Ovary (tissue), 9 donors: ENCODE measurements around the gene PSMB3. TPM values are rescaled to one million over a fixed set of nuclear protein-coding genes. Genes with fewer than 3 reads are reported as not detected.

Experiments
- DNase-seq, 5 donors: peaks; one replicate each; pipeline ENCODE4 v3.0.0-alpha.2; 2019 to 2020
- H3K27ac ChIP-seq, 2 donors: fragments of 200-600 bp; one replicate each; pipeline versions ENCODE4 v1.5.1 to v1.8.0; 2019 to 2022
- H3K27me3 ChIP-seq: fragments of 200-600 bp; one replicate; pipeline ENCODE4 v1.8.0; 2022
- H3K36me3 ChIP-seq: fragments of 200-600 bp; sonication (generic); one replicate; pipeline ENCODE4 v1.5.1; 2019
- H3K4me1 ChIP-seq: one replicate; pipeline ENCODE4 v1.8.1; 2013; ENCODE audit warnings: mild to moderate bottlenecking, moderate library complexity; ENCODE audit not compliant: insufficient read depth
- H3K4me3 ChIP-seq: fragments of 200-600 bp; sonication (generic); one replicate; pipeline ENCODE4 v1.5.1; 2017
- H3K9me3 ChIP-seq, 2 donors: fragments of 200-600 bp in 1 of 2; sonication (generic) in 1 of 2; one replicate each; pipeline versions ENCODE4 v1.5.1 to v1.8.1; 2013 to 2019; ENCODE audit warnings: mild to moderate bottlenecking in 1 of 2, moderate library complexity in 1 of 2
- CTCF ChIP-seq, 3 donors: fragments of 450-650 bp in 2 of 3; fragments of 200-600 bp in 1 of 3; IDR thresholded peaks; one replicate each; pipeline versions ENCODE4 v1.5.1 to v1.8.0; 2016 to 2022; ENCODE audit warnings: antibody characterized with exemption in 3 of 3, mild to moderate bottlenecking in 1 of 3
- EP300 ChIP-seq: sonication (generic); formaldehyde crosslinking; IDR thresholded peaks from one replicate; pipeline ENCODE4 v1.6.1; 2017; ENCODE audit warnings: antibody characterized with exemption
- POLR2A ChIP-seq: fragments of 450-650 bp; IDR thresholded peaks from one replicate; pipeline ENCODE4 v1.6.1; 2017; ENCODE audit warnings: antibody characterized with exemption, mild to moderate bottlenecking, moderate library complexity
- WGBS, 3 donors: extraction: QIAGEN DNeasy Blood & Tissue Kit in 1 of 3; methylation state at CpG; one replicate each; pipeline versions ENCODE4 v1.1.5 to v1.1.7; 2013 to 2017; 5-methylcytosine and 5-hydroxymethylcytosine counted together
- intact Hi-C, 4 donors: fragments of 100-400 bp; cut with DNase I; formaldehyde crosslinking; loops; one replicate each; pipeline versions ENCODE4 v1.11.0 to v1.15.1; 2022 to 2023
- polyA plus RNA-seq, 2 donors: library from polyadenylated mRNA; stranded (reverse); fragments of 200-250 nt in 1 of 2; fragments of 350-450 nt in 1 of 2; fragmentation: Illumina TruSeq in 1 of 2; extraction: RNeasy Lipid Tissue Mini Kit (QIAGEN cat#74804) in 1 of 2; gene quantifications; one replicate each; pipeline ENCODE4 v1.2.3, GENCODE V29; 2013 to 2014
- total RNA-seq, 7 donors: library from RNA; depleted of rRNA in 2 of 7; stranded (reverse); fragments of >200 nt in 2 of 7; fragmentation: NEBNext Ultra II Directional in 3 of 7; extraction: Animal tissue kit (Norgen Biotek cat#: 25700) in 3 of 7; gene quantifications; one replicate each; pipeline versions ENCODE4 v1.1.0 to v1.2.4, GENCODE V29; 2016 to 2023
- donor health status: DM: no; HTN: no; CAD: no; lungs with moderate emphysema.
- donor health status: DM: no; HTN: no; CAD: no.
- donor health status: Bipolar disorder and iron deficiency.
- donor health status: DM: yes; HTN: yes; CAD: no.
- donor health status: DM: no; HTN: no; CAD: no.
- donor health status: DM: yes; HTN: yes; CAD: no.

The PSMB3 gene
- total and polyA plus RNA-seq, 9 donors = 77.0 to 145 (median 103) TPM

- H3K36me3 ChIP-seq = no peaks in the 10 kb centered on the region
- H3K27me3 ChIP-seq = no peaks in the 10 kb centered on the region
- no peaks in the 10 kb centered on the region for H3K9me3 ChIP-seq
- TF ChIP-seq CTCF (IDR thresholded peaks at IDR 0.05) = no peak
- DNase-seq = peak; percentile 77 to 88 (median 80)
- peak overlapping the region; percentile 70 to 74 for H3K27ac ChIP-seq
- H3K4me3 ChIP-seq = peak overlapping the region; percentile 42
- peaks cover 8% of the 10 kb centered on the region for H3K4me1 ChIP-seq
- intact Hi-C loops = loop anchor here in 1 of 4 donors (5.0 kb wide), 1 partner anchor 38 kb away; no protein-coding TSS in a partner anchor
- WGBS, 3 donors = 13 to 15% (median 15%) methylated on average over 27 of the region's 27 CpGs
Observed at GRCh38 chr17:38730526-38731379, 21.8 kb upstream of the PSMB3 start.

- DNase-seq = peak in 1 of 5 donors; percentile 55
- Histone ChIP-seq H3K4me3 (no peak overlapping the region), H3K27me3 (no peaks in the 10 kb centered on the region), H3K36me3 (no peaks in the 10 kb centered on the region), H3K9me3 (no peaks in the 10 kb centered on the region), H3K27ac (peak overlapping the region in 1 of 2 donors; percentile 70), H3K4me1 (peaks cover 8% of the 10 kb centered on the region)
- intact Hi-C loops = loop anchor here in 1 of 4 donors (5.0 kb wide), 1 partner anchor 39 kb away; no protein-coding TSS in a partner anchor
- 80 to 84% (median 83%) methylated on average over 8 of the region's 8 CpGs for WGBS, 3 donors
- TF ChIP-seq POLR2A (no peak), EP300 (no peak), CTCF (IDR thresholded peaks at IDR 0.05) (no peak)
Observed at GRCh38 chr17:38731526-38732294, 20.8 kb upstream of the PSMB3 start.

GRCh38 chr17:38732376-38733281, 19.9 kb upstream of the PSMB3 start:
- Histone ChIP-seq H3K27ac (peak overlapping the region in 1 of 2 donors; percentile 17), H3K36me3 (no peaks in the 10 kb centered on the region), H3K9me3 (no peaks in the 10 kb centered on the region), H3K4me3 (no peak overlapping the region), H3K27me3 (no peaks in the 10 kb centered on the region), H3K4me1 (peaks cover 8% of the 10 kb centered on the region)
- DNase-seq = no peak
- 64 to 71% (median 66%) methylated on average over 7 of the region's 7 CpGs for WGBS, 3 donors
- intact Hi-C loops = loop anchor here in 1 of 4 donors (5.0 kb wide), 1 partner anchor 40 kb away; no protein-coding TSS in a partner anchor
- TF ChIP-seq CTCF (IDR thresholded peaks at IDR 0.05) (no peak), POLR2A (no peak), EP300 (no peak)
